Osteoblast (primary cell): ENCODE results near the gene TLR5. TPM values are rescaled to one million over a fixed set of nuclear protein-coding genes. Genes with fewer than 3 reads are reported as not detected.
A peak's percentile ranks its signal among the peaks of the same experiment; 100 is the strongest.

Experiments used
- DNase-seq: peaks from one replicate; pipeline ENCODE4 v3.0.0; 2011; ENCODE audit warnings: low spot score, mixed read lengths; ENCODE audit not compliant: insufficient read length; ENCODE audit errors: missing footprints
- H2AFZ ChIP-seq: 2 replicates; pipeline ENCODE4 v1.6.0; 2011; ENCODE audit warnings: mild to moderate bottlenecking, low read length
- H3K27ac ChIP-seq: 2 replicates; pipeline ENCODE4 v1.5.1; 2011; ENCODE audit warnings: mild to moderate bottlenecking, low read depth, low read length, moderate library complexity
- H3K27me3 ChIP-seq: 2 replicates; pipeline ENCODE4 v1.6.0; 2012; ENCODE audit warnings: mild to moderate bottlenecking, control low read depth, inconsistent platforms, low read length, moderate library complexity; ENCODE audit not compliant: insufficient read depth
- H3K36me3 ChIP-seq: 2 replicates; pipeline ENCODE4 v1.5.1; 2011; ENCODE audit warnings: mild to moderate bottlenecking, low read length, control low read depth, moderate library complexity; ENCODE audit not compliant: insufficient read depth
- H3K4me1 ChIP-seq: 2 replicates; pipeline ENCODE4 v1.5.1; 2011; ENCODE audit warnings: mild to moderate bottlenecking, low read length, control low read depth, moderate library complexity; ENCODE audit not compliant: insufficient read depth
- H3K4me2 ChIP-seq: 2 replicates; pipeline ENCODE4 v1.6.0; 2011; ENCODE audit warnings: mild to moderate bottlenecking, low read length; ENCODE audit not compliant: insufficient read depth
- H3K4me3 ChIP-seq: fragments of 200-600 bp; sonication (generic); 3 replicates; pipeline ENCODE4 v1.5.1; 2012; ENCODE audit warnings: mild to moderate bottlenecking, low read length, inconsistent platforms; ENCODE audit not compliant: insufficient read depth
- H3K79me2 ChIP-seq: 2 replicates; pipeline ENCODE4 v1.6.0; 2012; ENCODE audit warnings: mild to moderate bottlenecking, low read length, control low read depth, inconsistent platforms; ENCODE audit not compliant: insufficient read depth
- H3K9me3 ChIP-seq: 2 replicates; pipeline ENCODE4 v1.5.1; 2011; ENCODE audit warnings: low read depth, low read length, control low read depth
- H4K20me1 ChIP-seq: 2 replicates; pipeline ENCODE4 v1.6.0; 2012; ENCODE audit warnings: mild to moderate bottlenecking, low read length, control low read depth; ENCODE audit not compliant: insufficient read depth
- CTCF ChIP-seq: IDR thresholded peaks from 2 replicates; pipeline ENCODE4 v1.5.1; 2011; ENCODE audit warnings: mild to moderate bottlenecking, low read depth, low read length, moderate library complexity; ENCODE audit errors: extremely low read depth
- total RNA-seq: library from RNA; depleted of rRNA; stranded (reverse); fragments of >200 nt; gene quantifications from 2 replicates; pipeline ENCODE4 v1.2.3, GENCODE V29; 2012

TLR5 gene
- total RNA-seq, 1 donor, result under 0.01 TPM

GRCh38 chr1:223077247-223077833 is 65.7 kb downstream of the TLR5 start:
- Histone ChIP-seq H3K4me1 (no peaks in the 10 kb centered on the region), H3K4me3 (no peak overlapping the region), H3K27me3 (peaks cover 38% of the 10 kb centered on the region), H4K20me1 (no peaks in the 10 kb centered on the region), H3K4me2 (no peak overlapping the region), H3K79me2 (no peaks in the 10 kb centered on the region), H3K27ac (no peak overlapping the region), H2AFZ (no peak overlapping the region), H3K36me3 (no peaks in the 10 kb centered on the region), H3K9me3 (no peaks in the 10 kb centered on the region)
- no peak for TF ChIP-seq CTCF
- no peak for DNase-seq

DNA sequence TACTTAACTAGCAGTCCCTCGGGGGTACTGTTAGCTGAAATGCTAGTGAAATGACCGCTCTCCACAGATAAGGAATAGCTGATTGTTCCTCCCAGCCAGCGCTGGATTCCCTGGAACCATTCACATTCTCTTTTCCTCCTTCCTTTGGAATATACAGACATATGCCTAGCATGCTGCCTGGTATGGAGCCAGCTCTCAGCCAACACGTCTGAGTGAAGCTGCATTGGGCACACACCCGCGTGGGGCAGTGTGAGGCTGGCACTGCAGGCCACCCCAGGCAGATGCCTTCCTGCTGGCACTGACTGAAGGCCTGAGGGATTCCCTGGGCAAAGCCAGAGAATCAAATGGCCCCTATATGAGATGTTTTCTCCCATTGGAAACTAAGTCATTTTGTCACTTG is 66.7 kb downstream of the TLR5 start:
- TF ChIP-seq CTCF, result no peak
- H3K36me3 ChIP-seq, result no peaks in the 10 kb centered on the region

GRCh38 chr1:223075834-223076233 is 67.2 kb downstream of the TLR5 start:
- DNase-seq, result no peak
- TF ChIP-seq CTCF, result no peak
- H4K20me1 ChIP-seq, result no peaks in the 10 kb centered on the region
- H3K27me3 ChIP-seq, result peaks cover 46% of the 10 kb centered on the region
- H3K4me1 ChIP-seq, result no peaks in the 10 kb centered on the region
- no peak overlapping the region for H2AFZ ChIP-seq
- H3K9me3 ChIP-seq, result peaks cover 2% of the 10 kb centered on the region
- no peaks in the 10 kb centered on the region for H3K36me3 ChIP-seq
- no peaks in the 10 kb centered on the region for H3K79me2 ChIP-seq
- no peak overlapping the region for H3K27ac ChIP-seq
- no peak overlapping the region for H3K4me2 ChIP-seq
- no peak overlapping the region for H3K4me3 ChIP-seq

More for the DNA sequence above, 66.7 kb downstream of the TLR5 start:
- Histone ChIP-seq H2AFZ (no peak overlapping the region), H3K9me3 (peaks cover 2% of the 10 kb centered on the region), H3K4me3 (no peak overlapping the region), H3K27ac (no peak overlapping the region), H3K4me2 (no peak overlapping the region), H3K27me3 (peaks cover 44% of the 10 kb centered on the region), H4K20me1 (no peaks in the 10 kb centered on the region), H3K79me2 (no peaks in the 10 kb centered on the region), H3K4me1 (no peaks in the 10 kb centered on the region)
- DNase-seq, result peak; percentile 53

GRCh38 chr1:223074445-223075300 is 68.4 kb downstream of the TLR5 start:
- DNase-seq, result peak; percentile 87

More at GRCh38 chr1:223074445-223075300, 68.4 kb downstream of the TLR5 start:
- H3K27me3 ChIP-seq, result peaks cover 48% of the 10 kb centered on the region
- H3K27ac ChIP-seq, result no peak overlapping the region
- peak overlapping the region; percentile 44 for H3K4me2 ChIP-seq
- no peaks in the 10 kb centered on the region for H4K20me1 ChIP-seq
- peak overlapping the region; percentile 31 for H3K4me3 ChIP-seq
- H2AFZ ChIP-seq, result peak overlapping the region; percentile 61
- no peaks in the 10 kb centered on the region for H3K4me1 ChIP-seq
- H3K36me3 ChIP-seq, result no peaks in the 10 kb centered on the region
- no peaks in the 10 kb centered on the region for H3K79me2 ChIP-seq
- TF ChIP-seq CTCF, result no peak
- H3K9me3 ChIP-seq, result peaks cover 2% of the 10 kb centered on the region
